ENCODE results near the gene ARID2. TPM values are rescaled to one million over a fixed set of nuclear protein-coding genes. Genes with fewer than 3 reads are reported as not detected.

ARID2 gene
- total and polyA plus RNA-seq, 2 of the 13 experiments (the other 11 are each of a cell fraction or from before 2014, with no cell fraction given) = 15.9 to 22.2 TPM

DNA sequence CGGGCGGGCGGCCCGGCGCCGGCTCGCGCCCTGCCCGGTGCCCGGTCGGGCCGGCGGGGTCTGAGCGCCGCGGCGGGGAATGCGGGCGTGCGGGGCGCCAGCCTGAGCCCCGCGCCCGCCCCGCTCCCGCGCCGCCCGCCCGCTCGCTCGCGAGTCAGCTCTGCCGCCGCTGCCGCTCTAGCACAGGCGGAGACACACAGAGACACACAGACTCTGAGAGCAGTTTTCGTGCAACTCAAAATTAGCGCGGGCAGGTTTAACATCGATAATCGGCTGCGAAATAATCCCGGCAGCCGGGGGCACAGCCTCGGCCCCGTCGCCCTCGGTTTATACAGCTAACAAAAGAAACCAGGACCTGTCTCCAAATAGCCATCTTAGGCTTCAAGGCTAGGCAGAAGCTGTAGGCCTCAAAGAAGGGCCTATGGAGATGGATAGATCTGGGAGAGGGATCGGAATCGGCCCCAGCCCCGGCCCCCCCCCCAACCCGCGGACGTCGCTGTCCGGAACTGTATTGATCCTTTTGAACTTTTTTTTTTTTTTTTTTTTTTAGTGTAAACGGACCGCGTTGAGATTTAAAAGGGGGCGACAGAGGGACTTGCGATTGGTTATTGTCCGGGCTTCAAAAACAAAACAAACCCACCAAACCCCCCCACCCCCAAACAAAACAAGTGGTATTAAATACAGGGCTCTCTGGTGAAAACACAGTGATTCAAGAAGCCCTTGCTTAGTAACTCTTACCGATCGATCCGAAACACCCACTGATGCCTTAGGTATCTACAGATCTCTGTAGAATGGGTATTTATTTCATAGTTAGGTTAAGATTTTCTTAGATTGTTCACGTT, 1.1 kb downstream of the ARID2 start (continued):
- TF ChIP-seq, protein P1, sequence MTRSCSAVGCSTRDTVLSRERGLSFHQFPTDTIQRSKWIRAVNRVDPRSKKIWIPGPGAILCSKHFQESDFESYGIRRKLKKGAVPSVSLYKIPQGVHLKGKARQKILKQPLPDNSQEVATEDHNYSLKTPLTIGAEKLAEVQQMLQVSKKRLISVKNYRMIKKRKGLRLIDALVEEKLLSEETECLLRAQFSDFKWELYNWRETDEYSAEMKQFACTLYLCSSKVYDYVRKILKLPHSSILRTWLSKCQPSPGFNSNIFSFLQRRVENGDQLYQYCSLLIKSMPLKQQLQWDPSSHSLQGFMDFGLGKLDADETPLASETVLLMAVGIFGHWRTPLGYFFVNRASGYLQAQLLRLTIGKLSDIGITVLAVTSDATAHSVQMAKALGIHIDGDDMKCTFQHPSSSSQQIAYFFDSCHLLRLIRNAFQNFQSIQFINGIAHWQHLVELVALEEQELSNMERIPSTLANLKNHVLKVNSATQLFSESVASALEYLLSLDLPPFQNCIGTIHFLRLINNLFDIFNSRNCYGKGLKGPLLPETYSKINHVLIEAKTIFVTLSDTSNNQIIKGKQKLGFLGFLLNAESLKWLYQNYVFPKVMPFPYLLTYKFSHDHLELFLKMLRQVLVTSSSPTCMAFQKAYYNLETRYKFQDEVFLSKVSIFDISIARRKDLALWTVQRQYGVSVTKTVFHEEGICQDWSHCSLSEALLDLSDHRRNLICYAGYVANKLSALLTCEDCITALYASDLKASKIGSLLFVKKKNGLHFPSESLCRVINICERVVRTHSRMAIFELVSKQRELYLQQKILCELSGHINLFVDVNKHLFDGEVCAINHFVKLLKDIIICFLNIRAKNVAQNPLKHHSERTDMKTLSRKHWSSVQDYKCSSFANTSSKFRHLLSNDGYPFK (CRISPR knock-in tag; IDR thresholded peaks at IDR 0.05; ENCODE audit: borderline replicate concordance) = 0 out of 2 replicates have a peak, but pooled peaks have one; percentile 43
- peak; percentile 81 for TF ChIP-seq PHF8 (CRISPR knock-in tag; IDR thresholded peaks at IDR 0.05)
- TF ChIP-seq, protein P2, sequence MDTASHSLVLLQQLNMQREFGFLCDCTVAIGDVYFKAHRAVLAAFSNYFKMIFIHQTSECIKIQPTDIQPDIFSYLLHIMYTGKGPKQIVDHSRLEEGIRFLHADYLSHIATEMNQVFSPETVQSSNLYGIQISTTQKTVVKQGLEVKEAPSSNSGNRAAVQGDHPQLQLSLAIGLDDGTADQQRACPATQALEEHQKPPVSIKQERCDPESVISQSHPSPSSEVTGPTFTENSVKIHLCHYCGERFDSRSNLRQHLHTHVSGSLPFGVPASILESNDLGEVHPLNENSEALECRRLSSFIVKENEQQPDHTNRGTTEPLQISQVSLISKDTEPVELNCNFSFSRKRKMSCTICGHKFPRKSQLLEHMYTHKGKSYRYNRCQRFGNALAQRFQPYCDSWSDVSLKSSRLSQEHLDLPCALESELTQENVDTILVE (CRISPR knock-in tag; IDR thresholded peaks at IDR 0.05) = no peak
- TF ChIP-seq SP140L (CRISPR knock-in tag; IDR thresholded peaks at IDR 0.05; ENCODE audit: borderline replicate concordance) = no peak
- 0 out of 2 replicates have a peak, but pooled peaks have one; percentile 25 for TF ChIP-seq NFKB2 (CRISPR knock-in tag; IDR thresholded peaks at IDR 0.05; ENCODE audit: borderline replicate concordance)
- TF ChIP-seq, protein P3, sequence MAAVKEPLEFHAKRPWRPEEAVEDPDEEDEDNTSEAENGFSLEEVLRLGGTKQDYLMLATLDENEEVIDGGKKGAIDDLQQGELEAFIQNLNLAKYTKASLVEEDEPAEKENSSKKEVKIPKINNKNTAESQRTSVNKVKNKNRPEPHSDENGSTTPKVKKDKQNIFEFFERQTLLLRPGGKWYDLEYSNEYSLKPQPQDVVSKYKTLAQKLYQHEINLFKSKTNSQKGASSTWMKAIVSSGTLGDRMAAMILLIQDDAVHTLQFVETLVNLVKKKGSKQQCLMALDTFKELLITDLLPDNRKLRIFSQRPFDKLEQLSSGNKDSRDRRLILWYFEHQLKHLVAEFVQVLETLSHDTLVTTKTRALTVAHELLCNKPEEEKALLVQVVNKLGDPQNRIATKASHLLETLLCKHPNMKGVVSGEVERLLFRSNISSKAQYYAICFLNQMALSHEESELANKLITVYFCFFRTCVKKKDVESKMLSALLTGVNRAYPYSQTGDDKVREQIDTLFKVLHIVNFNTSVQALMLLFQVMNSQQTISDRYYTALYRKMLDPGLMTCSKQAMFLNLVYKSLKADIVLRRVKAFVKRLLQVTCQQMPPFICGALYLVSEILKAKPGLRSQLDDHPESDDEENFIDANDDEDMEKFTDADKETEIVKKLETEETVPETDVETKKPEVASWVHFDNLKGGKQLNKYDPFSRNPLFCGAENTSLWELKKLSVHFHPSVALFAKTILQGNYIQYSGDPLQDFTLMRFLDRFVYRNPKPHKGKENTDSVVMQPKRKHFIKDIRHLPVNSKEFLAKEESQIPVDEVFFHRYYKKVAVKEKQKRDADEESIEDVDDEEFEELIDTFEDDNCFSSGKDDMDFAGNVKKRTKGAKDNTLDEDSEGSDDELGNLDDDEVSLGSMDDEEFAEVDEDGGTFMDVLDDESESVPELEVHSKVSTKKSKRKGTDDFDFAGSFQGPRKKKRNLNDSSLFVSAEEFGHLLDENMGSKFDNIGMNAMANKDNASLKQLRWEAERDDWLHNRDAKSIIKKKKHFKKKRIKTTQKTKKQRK (IDR thresholded peaks at IDR 0.05; ENCODE audit: low read length) = no peak
- TF ChIP-seq STAG1 (CRISPR knock-in tag; IDR thresholded peaks at IDR 0.05) = no peak
- TF ChIP-seq U2AF2 (IDR thresholded peaks at IDR 0.05; ENCODE audit: low read depth, low read length) = no peak
- peak; percentile 9; the same call in 1 of the 2 replicates for TF ChIP-seq SIN3A (IDR thresholded peaks at IDR 0.05; ENCODE audit: borderline replicate concordance, low read depth, low read length)
- TF ChIP-seq SALL1 (CRISPR knock-in tag; IDR thresholded peaks at IDR 0.05) = peak; percentile 36
- no peak for TF ChIP-seq NKX3-1 (CRISPR knock-in tag; IDR thresholded peaks at IDR 0.05)
- TF ChIP-seq FOXJ3 (CRISPR knock-in tag; IDR thresholded peaks at IDR 0.05; ENCODE audit: borderline replicate concordance) = no peak
- TF ChIP-seq ZFX (CRISPR knock-in tag; IDR thresholded peaks at IDR 0.05; ENCODE audit: low read depth) = peak; percentile 94
- TF ChIP-seq SAP130 (CRISPR knock-in tag; IDR thresholded peaks at IDR 0.05; ENCODE audit: low read depth) = peak; percentile 66
- TF ChIP-seq ASH2L (IDR thresholded peaks at IDR 0.05; ENCODE audit: insufficient read length, low read depth, low read length) = peak; percentile 79
- TF ChIP-seq, protein P4, sequence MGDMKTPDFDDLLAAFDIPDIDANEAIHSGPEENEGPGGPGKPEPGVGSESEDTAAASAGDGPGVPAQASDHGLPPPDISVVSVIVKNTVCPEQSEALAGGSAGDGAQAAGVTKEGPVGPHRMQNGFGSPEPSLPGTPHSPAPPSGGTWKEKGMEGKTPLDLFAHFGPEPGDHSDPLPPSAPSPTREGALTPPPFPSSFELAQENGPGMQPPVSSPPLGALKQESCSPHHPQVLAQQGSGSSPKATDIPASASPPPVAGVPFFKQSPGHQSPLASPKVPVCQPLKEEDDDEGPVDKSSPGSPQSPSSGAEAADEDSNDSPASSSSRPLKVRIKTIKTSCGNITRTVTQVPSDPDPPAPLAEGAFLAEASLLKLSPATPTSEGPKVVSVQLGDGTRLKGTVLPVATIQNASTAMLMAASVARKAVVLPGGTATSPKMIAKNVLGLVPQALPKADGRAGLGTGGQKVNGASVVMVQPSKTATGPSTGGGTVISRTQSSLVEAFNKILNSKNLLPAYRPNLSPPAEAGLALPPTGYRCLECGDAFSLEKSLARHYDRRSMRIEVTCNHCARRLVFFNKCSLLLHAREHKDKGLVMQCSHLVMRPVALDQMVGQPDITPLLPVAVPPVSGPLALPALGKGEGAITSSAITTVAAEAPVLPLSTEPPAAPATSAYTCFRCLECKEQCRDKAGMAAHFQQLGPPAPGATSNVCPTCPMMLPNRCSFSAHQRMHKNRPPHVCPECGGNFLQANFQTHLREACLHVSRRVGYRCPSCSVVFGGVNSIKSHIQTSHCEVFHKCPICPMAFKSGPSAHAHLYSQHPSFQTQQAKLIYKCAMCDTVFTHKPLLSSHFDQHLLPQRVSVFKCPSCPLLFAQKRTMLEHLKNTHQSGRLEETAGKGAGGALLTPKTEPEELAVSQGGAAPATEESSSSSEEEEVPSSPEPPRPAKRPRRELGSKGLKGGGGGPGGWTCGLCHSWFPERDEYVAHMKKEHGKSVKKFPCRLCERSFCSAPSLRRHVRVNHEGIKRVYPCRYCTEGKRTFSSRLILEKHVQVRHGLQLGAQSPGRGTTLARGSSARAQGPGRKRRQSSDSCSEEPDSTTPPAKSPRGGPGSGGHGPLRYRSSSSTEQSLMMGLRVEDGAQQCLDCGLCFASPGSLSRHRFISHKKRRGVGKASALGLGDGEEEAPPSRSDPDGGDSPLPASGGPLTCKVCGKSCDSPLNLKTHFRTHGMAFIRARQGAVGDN (CRISPR knock-in tag; IDR thresholded peaks at IDR 0.05) = peak; percentile 43
- no peak for TF ChIP-seq FOXC1 (CRISPR knock-in tag; IDR thresholded peaks at IDR 0.05; ENCODE audit: borderline replicate concordance)

Data from HepG2 (cell line).